Right lobe of liver (tissue), 6 donors: Measurements from ENCODE around the gene CELSR3. TPM values are rescaled to one million over a fixed set of nuclear protein-coding genes. Genes with fewer than 3 reads are reported as not detected.

Source experiments
- ATAC-seq, 4 donors: fragments of 200-7000 bp; cut with Tn5 transposase; one replicate each; pipeline ENCODE4 v1.9.1; 2020; ENCODE audit warnings: mild to moderate bottlenecking in 4 of 4, moderate library complexity in 4 of 4
- DNase-seq, 3 donors: peaks; one replicate each; pipeline ENCODE4 v3.0.0-alpha.2; 2020
- H3K27ac ChIP-seq, 3 donors: fragments of 200-600 bp; one replicate each; pipeline ENCODE4 v1.8.0; 2022
- H3K27me3 ChIP-seq, 2 donors: fragments of 200-600 bp; one replicate each; pipeline ENCODE4 v1.8.0; 2022
- H3K36me3 ChIP-seq, 4 donors: fragments of 200-600 bp; sonication (generic) in 1 of 4; one replicate each; pipeline versions ENCODE4 v1.5.1 to v1.8.0; 2017 to 2022; ENCODE audit warnings: control low read depth in 1 of 4
- H3K4me1 ChIP-seq, 4 donors: fragments of 200-600 bp; sonication (generic) in 1 of 4; one replicate each; pipeline versions ENCODE4 v1.5.1 to v1.8.0; 2017 to 2022; ENCODE audit warnings: control low read depth in 1 of 4
- H3K4me3 ChIP-seq, 3 donors: fragments of 200-600 bp; one replicate each; pipeline ENCODE4 v1.8.0; 2022
- H3K9me3 ChIP-seq, 4 donors: fragments of 200-600 bp; sonication (generic) in 1 of 4; one replicate each; pipeline versions ENCODE4 v1.5.1 to v1.8.0; 2017 to 2022; ENCODE audit warnings: control low read depth in 1 of 4
- CTCF ChIP-seq, 4 donors: fragments of 200-600 bp in 3 of 4; fragments of 450-650 bp in 1 of 4; IDR thresholded peaks; one replicate each; pipeline versions ENCODE4 v1.5.1 to v1.8.0; 2016 to 2022; ENCODE audit warnings: antibody characterized with exemption in 4 of 4, mild to moderate bottlenecking in 2 of 4
- POLR2A ChIP-seq: fragments of 450-650 bp; IDR thresholded peaks from one replicate; pipeline ENCODE4 v1.6.1; 2017; ENCODE audit warnings: antibody characterized with exemption, mild to moderate bottlenecking
- WGBS: methylation state at CpG from one replicate; pipeline ENCODE4 v1.1.6; 2018; ENCODE audit warnings: low coverage, low lambda C conversion rate; ENCODE audit not compliant: insufficient coverage; ENCODE audit errors: missing lambda C conversion rate; 5-methylcytosine and 5-hydroxymethylcytosine counted together
- intact Hi-C, 2 donors: fragments of 100-400 bp; cut with DNase I; formaldehyde crosslinking; loops; one replicate each; pipeline versions ENCODE4 v1.11.2 to v1.14.1; 2022
- total RNA-seq, 6 experiments: library from RNA; depleted of rRNA in 2 of 6; stranded (reverse); fragments of >200 nt in 2 of 6; fragmentation: NEBNext Ultra II Directional in 3 of 6; extraction: Animal tissue kit (Norgen Biotek cat#: 25700) in 3 of 6; gene quantifications; one replicate each; pipeline versions ENCODE4 v1.1.0 to v1.2.4, GENCODE V29; 2016 to 2023
- donor health status: DM: no; HTN: yes; CAD: no.
- donor health status: DM: no; HTN: no; CAD: no.
- donor health status: DM: no; HTN: no; CAD: no.
- donor health status: DM: no; HTN: yes; CAD: no.
- donor health status: DM: no; HTN: yes; CAD: no.

Gene CELSR3
- total RNA-seq, 6 experiments from 2014 or later, result 0.15 to 0.68 (median 0.34) TPM

- intact Hi-C loops, result no loop called here
- Histone ChIP-seq H3K4me3 (peak overlapping the region in 1 of 3 donors; percentile 13), H3K36me3 (peaks cover 0 to 24% (median 18%) of the 10 kb centered on the region in 4 donors), H3K27ac (peak overlapping the region in 1 of 3 donors; percentile 29), H3K9me3 (no peaks in the 10 kb centered on the region), H3K27me3 (no peaks in the 10 kb centered on the region), H3K4me1 (peaks cover 0 to 22% (median 5%) of the 10 kb centered on the region in 4 donors)
- TF ChIP-seq CTCF (IDR thresholded peaks at IDR 0.05) (no peak), POLR2A (no peak)
- WGBS, result 75% methylated on average over 5 of the region's 8 CpGs
- ATAC-seq, result no peak
- no peak for DNase-seq
Measured at GRCh38 chr3:48684054-48684349, 21.3 kb upstream of the CELSR3 start.

- Histone ChIP-seq H3K27me3 (no peaks in the 10 kb centered on the region), H3K9me3 (no peaks in the 10 kb centered on the region), H3K27ac (no peak overlapping the region), H3K4me3 (no peak overlapping the region), H3K4me1 (peaks cover 0 to 22% (median 5%) of the 10 kb centered on the region in 4 donors), H3K36me3 (peaks cover 0 to 14% (median 10%) of the 10 kb centered on the region in 4 donors)
- DNase-seq (no peak), ATAC-seq (no peak)
- intact Hi-C loops, result no loop called here
- TF ChIP-seq POLR2A, result no peak
- TF ChIP-seq CTCF (IDR thresholded peaks at IDR 0.05), result no peak
- WGBS, result 61% methylated on average over 7 of the region's 9 CpGs
Measured at GRCh38 chr3:48682786-48683185, 20.1 kb upstream of the CELSR3 start.

GRCh38 chr3:48681974-48682610 is 19.4 kb upstream of the CELSR3 start:
- intact Hi-C loops, result no loop called here
- Histone ChIP-seq H3K27me3 (no peaks in the 10 kb centered on the region), H3K9me3 (no peaks in the 10 kb centered on the region), H3K36me3 (peaks cover 0 to 11% (median 10%) of the 10 kb centered on the region in 4 donors), H3K4me3 (no peak overlapping the region), H3K27ac (no peak overlapping the region), H3K4me1 (peaks cover 0 to 22% (median 5%) of the 10 kb centered on the region in 4 donors)
- TF ChIP-seq POLR2A, result no peak
- no peak for TF ChIP-seq CTCF (IDR thresholded peaks at IDR 0.05)
- DNase-seq, result no peak
- no peak for ATAC-seq
- 100% methylated on average over 1 of the region's 17 CpGs for WGBS

GRCh38 chr3:48681541-48681880 is 18.8 kb upstream of the CELSR3 start:
- no peak for DNase-seq
- H3K4me1 ChIP-seq, result peaks cover 0 to 21% (median 5%) of the 10 kb centered on the region in 4 donors
- H3K27ac ChIP-seq, result no peak overlapping the region
- no CpG with 5 or more reads among the region's 7 CpGs for WGBS
- H3K36me3 ChIP-seq, result peaks cover 0 to 11% (median 10%) of the 10 kb centered on the region in 4 donors
- no peak overlapping the region for H3K4me3 ChIP-seq
- no peak for ATAC-seq
- H3K9me3 ChIP-seq, result no peaks in the 10 kb centered on the region
- TF ChIP-seq POLR2A (no peak), CTCF (IDR thresholded peaks at IDR 0.05) (no peak)
- intact Hi-C loops, result no loop called here
- no peaks in the 10 kb centered on the region for H3K27me3 ChIP-seq
